Right lobe of liver (tissue), 6 donors: Measurements from ENCODE around the gene MMAB. TPM values are rescaled to one million over a fixed set of nuclear protein-coding genes. Genes with fewer than 3 reads are reported as not detected.

ENCODE experiments used
- ATAC-seq, 4 donors: fragments of 200-7000 bp; cut with Tn5 transposase; one replicate each; pipeline ENCODE4 v1.9.1; 2020; ENCODE audit warnings: mild to moderate bottlenecking in 4 of 4, moderate library complexity in 4 of 4
- DNase-seq, 3 donors: peaks; one replicate each; pipeline ENCODE4 v3.0.0-alpha.2; 2020
- H3K27ac ChIP-seq, 3 donors: fragments of 200-600 bp; one replicate each; pipeline ENCODE4 v1.8.0; 2022
- H3K27me3 ChIP-seq, 2 donors: fragments of 200-600 bp; one replicate each; pipeline ENCODE4 v1.8.0; 2022
- H3K36me3 ChIP-seq, 4 donors: fragments of 200-600 bp; sonication (generic) in 1 of 4; one replicate each; pipeline versions ENCODE4 v1.5.1 to v1.8.0; 2017 to 2022; ENCODE audit warnings: control low read depth in 1 of 4
- H3K4me1 ChIP-seq, 4 donors: fragments of 200-600 bp; sonication (generic) in 1 of 4; one replicate each; pipeline versions ENCODE4 v1.5.1 to v1.8.0; 2017 to 2022; ENCODE audit warnings: control low read depth in 1 of 4
- H3K4me3 ChIP-seq, 3 donors: fragments of 200-600 bp; one replicate each; pipeline ENCODE4 v1.8.0; 2022
- H3K9me3 ChIP-seq, 4 donors: fragments of 200-600 bp; sonication (generic) in 1 of 4; one replicate each; pipeline versions ENCODE4 v1.5.1 to v1.8.0; 2017 to 2022; ENCODE audit warnings: control low read depth in 1 of 4
- POLR2A ChIP-seq: fragments of 450-650 bp; IDR thresholded peaks from one replicate; pipeline ENCODE4 v1.6.1; 2017; ENCODE audit warnings: antibody characterized with exemption, mild to moderate bottlenecking
- WGBS: methylation state at CpG from one replicate; pipeline ENCODE4 v1.1.6; 2018; ENCODE audit warnings: low coverage, low lambda C conversion rate; ENCODE audit not compliant: insufficient coverage; ENCODE audit errors: missing lambda C conversion rate; 5-methylcytosine and 5-hydroxymethylcytosine counted together
- intact Hi-C, 2 donors: fragments of 100-400 bp; cut with DNase I; formaldehyde crosslinking; loops; one replicate each; pipeline versions ENCODE4 v1.11.2 to v1.14.1; 2022
- total RNA-seq, 6 experiments: library from RNA; depleted of rRNA in 2 of 6; stranded (reverse); fragments of >200 nt in 2 of 6; fragmentation: NEBNext Ultra II Directional in 3 of 6; extraction: Animal tissue kit (Norgen Biotek cat#: 25700) in 3 of 6; gene quantifications; one replicate each; pipeline versions ENCODE4 v1.1.0 to v1.2.4, GENCODE V29; 2016 to 2023
- TF ChIP-seq, protein P1 (sequence below), 4 donors: fragments of 200-600 bp in 3 of 4; fragments of 450-650 bp in 1 of 4; IDR thresholded peaks; one replicate each; pipeline versions ENCODE4 v1.5.1 to v1.8.0; 2016 to 2022; ENCODE audit warnings: antibody characterized with exemption in 4 of 4, mild to moderate bottlenecking in 2 of 4
- donor health status: DM: no; HTN: yes; CAD: no.
- donor health status: DM: no; HTN: no; CAD: no.
- donor health status: DM: no; HTN: no; CAD: no.
- donor health status: DM: no; HTN: yes; CAD: no.
- donor health status: DM: no; HTN: yes; CAD: no.

Gene MMAB
- total RNA-seq, 6 experiments from 2014 or later = 42.6 to 99.8 (median 65.2) TPM

DNA sequence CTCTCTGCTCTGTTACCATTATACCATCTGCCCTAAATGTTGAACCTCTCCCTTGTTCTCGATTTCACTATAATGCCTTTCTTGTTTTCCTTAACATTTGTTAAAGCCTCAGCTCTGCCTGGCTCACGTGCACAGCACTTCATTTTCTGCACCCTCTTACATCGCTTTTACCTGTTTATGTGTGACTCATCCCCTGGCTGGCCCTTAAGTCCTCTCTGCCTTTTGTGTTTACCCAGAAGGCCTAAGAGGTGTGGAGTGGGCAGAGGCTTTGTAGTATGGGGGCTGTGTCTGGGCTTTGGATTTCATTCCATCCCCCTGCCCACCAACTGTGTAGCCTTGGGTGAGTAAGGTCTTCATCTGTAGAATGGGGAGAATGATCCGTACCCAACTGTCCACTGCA is 59.3 kb downstream of the MMAB start:
- ATAC-seq (no peak), DNase-seq (no peak)
- Histone ChIP-seq H3K27me3 (no peaks in the 10 kb centered on the region), H3K36me3 (peaks cover 5 to 56% (median 21%) of the 10 kb centered on the region in 4 donors), H3K27ac (no peak overlapping the region), H3K9me3 (no peaks in the 10 kb centered on the region), H3K4me3 (no peak overlapping the region), H3K4me1 (no peaks in the 10 kb centered on the region)
- TF ChIP-seq POLR2A = no peak
- TF ChIP-seq, protein P1, sequence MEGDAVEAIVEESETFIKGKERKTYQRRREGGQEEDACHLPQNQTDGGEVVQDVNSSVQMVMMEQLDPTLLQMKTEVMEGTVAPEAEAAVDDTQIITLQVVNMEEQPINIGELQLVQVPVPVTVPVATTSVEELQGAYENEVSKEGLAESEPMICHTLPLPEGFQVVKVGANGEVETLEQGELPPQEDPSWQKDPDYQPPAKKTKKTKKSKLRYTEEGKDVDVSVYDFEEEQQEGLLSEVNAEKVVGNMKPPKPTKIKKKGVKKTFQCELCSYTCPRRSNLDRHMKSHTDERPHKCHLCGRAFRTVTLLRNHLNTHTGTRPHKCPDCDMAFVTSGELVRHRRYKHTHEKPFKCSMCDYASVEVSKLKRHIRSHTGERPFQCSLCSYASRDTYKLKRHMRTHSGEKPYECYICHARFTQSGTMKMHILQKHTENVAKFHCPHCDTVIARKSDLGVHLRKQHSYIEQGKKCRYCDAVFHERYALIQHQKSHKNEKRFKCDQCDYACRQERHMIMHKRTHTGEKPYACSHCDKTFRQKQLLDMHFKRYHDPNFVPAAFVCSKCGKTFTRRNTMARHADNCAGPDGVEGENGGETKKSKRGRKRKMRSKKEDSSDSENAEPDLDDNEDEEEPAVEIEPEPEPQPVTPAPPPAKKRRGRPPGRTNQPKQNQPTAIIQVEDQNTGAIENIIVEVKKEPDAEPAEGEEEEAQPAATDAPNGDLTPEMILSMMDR (IDR thresholded peaks at IDR 0.05) = no peak
- intact Hi-C loops = no loop called here
- 87% methylated on average over 3 of the region's 4 CpGs for WGBS

DNA sequence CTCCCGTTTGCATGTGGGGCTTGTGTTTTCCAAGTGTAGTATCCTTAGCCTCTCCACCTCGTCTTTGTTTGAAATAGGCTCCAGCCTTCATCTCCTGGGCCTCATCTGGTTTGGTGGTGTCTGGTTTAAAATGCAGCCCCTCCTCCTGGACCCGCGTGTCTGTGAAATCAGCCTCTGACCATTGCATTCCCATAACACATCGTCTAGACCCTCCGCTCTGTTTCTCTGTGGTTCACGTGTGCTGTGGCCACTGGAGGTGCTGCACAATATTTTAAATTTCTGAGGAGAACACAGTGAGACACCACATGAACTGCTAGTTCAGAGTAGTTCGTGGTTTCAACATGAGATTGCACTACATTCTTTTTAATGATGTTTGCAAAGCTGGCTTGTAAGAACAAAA is 60.3 kb downstream of the MMAB start:
- WGBS = 70% methylated on average over 4 of the region's 8 CpGs
- intact Hi-C loops = no loop called here
- Histone ChIP-seq H3K4me1 (no peaks in the 10 kb centered on the region), H3K27ac (no peak overlapping the region), H3K9me3 (no peaks in the 10 kb centered on the region), H3K27me3 (no peaks in the 10 kb centered on the region), H3K36me3 (peaks cover 5 to 65% (median 24%) of the 10 kb centered on the region in 4 donors), H3K4me3 (no peak overlapping the region)
- ATAC-seq = no peak
- DNase-seq = no peak
- no peak for TF ChIP-seq POLR2A
- TF ChIP-seq, protein P1 (IDR thresholded peaks at IDR 0.05) = no peak

DNA sequence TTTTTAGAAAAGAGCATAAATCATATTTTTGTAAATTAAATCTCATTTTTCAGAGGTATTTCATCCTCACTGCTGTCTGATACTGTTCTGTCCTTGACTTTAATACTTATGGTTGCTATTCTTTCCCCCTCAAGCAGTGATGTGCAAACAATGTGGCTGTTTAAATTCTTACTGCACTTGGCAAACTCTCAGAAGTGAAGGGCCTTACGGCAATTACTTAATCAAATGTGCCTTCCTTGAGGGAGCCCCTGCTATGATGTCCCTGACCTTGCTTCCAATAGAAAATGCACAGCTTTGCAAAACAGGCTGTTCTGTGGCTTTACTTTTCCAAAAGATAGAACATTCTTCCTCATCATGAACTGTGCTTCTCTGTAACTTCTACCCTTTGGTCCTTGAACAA is 60.7 kb downstream of the MMAB start:
- peaks cover 5 to 68% (median 24%) of the 10 kb centered on the region in 4 donors for H3K36me3 ChIP-seq
- TF ChIP-seq, protein P1 (IDR thresholded peaks at IDR 0.05) = no peak
- no peak for TF ChIP-seq POLR2A
- H3K27ac ChIP-seq = no peak overlapping the region
- WGBS = 62% methylated on average over 1 of the region's 1 CpG
- DNase-seq (no peak), ATAC-seq (peak in 1 of 4 donors; percentile 18)
- intact Hi-C loops = no loop called here
- H3K9me3 ChIP-seq = no peaks in the 10 kb centered on the region
- H3K4me1 ChIP-seq = no peaks in the 10 kb centered on the region
- H3K4me3 ChIP-seq = no peak overlapping the region
- H3K27me3 ChIP-seq = no peaks in the 10 kb centered on the region

DNA sequence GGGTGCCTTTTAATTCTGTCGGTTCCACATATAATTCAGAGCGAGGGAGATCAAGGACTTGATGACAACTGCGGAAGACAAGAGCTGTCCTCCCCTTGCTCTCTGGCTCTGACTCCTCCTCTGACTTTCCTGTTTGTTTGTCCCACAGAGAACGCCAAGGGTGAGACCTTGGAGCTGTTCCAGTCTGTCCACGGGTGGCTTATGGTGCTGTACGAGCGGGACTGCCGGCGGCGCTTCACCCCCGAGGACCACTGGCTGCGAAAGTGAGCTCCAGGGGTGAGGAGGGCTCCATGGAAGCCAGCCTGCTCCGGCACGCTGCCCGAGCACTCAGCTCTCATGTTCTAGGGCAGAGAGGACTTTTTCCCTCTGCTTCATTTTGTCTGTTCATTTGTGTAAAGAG is 63.1 kb downstream of the MMAB start:
- WGBS = 60% methylated on average over 2 of the region's 15 CpGs
- Histone ChIP-seq H3K4me3 (no peak overlapping the region), H3K27me3 (no peaks in the 10 kb centered on the region), H3K9me3 (no peaks in the 10 kb centered on the region), H3K36me3 (peaks cover 5 to 77% (median 36%) of the 10 kb centered on the region in 4 donors), H3K27ac (no peak overlapping the region), H3K4me1 (no peaks in the 10 kb centered on the region)
- intact Hi-C loops = no loop called here
- ATAC-seq = peak in 3 of 4 donors; percentile 19 to 54 (median 35)
- TF ChIP-seq, protein P1 (IDR thresholded peaks at IDR 0.05) = no peak
- TF ChIP-seq POLR2A = no peak
- DNase-seq = no peak

DNA sequence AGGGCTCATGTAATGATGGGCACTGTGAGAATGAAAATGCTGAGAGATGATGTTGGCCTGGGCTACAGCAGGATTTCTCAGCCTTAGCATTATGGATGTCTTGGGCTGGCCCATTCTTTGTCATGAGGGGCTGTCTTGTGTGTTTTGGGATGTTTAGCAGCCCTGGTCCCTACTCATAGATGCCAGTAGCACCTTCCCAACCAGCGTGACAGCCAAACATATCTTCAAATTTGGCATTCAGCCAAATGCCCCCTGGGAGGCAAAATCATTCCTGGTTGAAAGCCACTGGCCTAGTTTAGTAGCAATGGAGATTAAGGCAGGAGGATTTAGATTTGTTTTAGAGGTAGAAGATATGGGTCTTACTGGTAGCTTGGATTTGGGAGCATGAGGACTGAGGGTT is 69.2 kb downstream of the MMAB start:
- ATAC-seq = no peak
- WGBS = 82% methylated on average over 1 of the region's 1 CpG

More for the DNA sequence above, 69.2 kb downstream of the MMAB start:
- TF ChIP-seq, protein P1 (IDR thresholded peaks at IDR 0.05) = no peak
- TF ChIP-seq POLR2A = no peak
- H3K27ac ChIP-seq = no peak overlapping the region
- no peaks in the 10 kb centered on the region for H3K4me1 ChIP-seq
- no peaks in the 10 kb centered on the region for H3K27me3 ChIP-seq
- no peaks in the 10 kb centered on the region for H3K9me3 ChIP-seq
- H3K36me3 ChIP-seq = peaks cover 0 to 98% (median 56%) of the 10 kb centered on the region in 4 donors
- intact Hi-C loops = no loop called here
- no peak overlapping the region for H3K4me3 ChIP-seq
- DNase-seq = no peak
